Endothelial cell of coronary artery (primary cell): Measurements from ENCODE around the gene ZFYVE16. TPM values are rescaled to one million over a fixed set of nuclear protein-coding genes. Genes with fewer than 3 reads are reported as not detected.

Experiments
- total RNA-seq: library from RNA; depleted of rRNA; stranded (reverse); fragments of >200 nt; gene quantifications from 2 replicates; pipeline ENCODE4 v1.2.3, GENCODE V29; 2014

The ZFYVE16 gene
- total RNA-seq, result 23.6 and 30.2 TPM in 2 replicates

DNA sequence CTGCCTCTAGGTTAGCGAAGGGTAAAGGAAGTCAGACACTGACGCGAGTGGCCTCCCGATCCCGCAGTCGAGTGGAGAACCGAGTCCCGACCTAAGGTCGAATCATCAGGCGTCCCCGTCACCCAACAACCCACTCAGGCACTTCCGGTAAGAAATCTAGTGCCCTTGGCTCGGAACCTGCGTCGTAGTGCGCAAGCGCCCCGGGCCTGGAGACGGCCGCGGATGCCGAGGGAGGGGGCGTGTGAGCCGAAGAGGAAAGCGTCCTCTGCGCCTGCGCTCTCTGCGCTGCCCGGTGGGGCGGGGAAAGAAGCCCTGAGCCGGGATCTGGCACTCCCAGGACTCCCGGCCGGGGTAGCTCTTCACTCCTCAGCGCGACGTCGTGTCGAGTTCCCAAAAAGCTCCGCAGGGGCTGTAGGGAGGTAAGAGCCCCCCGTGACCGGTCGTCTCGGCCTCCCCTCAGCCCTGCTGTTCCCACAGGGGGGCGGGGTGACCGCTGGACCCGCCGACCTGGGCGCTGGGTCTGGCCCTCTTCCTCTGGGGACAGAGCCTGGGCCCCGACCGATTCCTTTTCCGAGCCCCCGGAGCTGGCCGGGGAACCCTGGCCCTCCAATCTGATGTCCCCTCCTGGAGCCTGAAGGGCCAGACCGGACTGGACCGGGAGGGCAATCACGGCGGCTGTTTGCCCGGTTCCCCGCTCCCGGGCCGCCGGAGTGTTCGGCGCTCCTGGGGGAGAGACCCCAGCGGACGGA, at the start of gene ZFYVE16:
Gene ZFYVE16 (plus strand): TSS at position 330 of the 749 bp plus-strand sequence. CDS start 26,084 bp downstream, outside the sequence.

DNA sequence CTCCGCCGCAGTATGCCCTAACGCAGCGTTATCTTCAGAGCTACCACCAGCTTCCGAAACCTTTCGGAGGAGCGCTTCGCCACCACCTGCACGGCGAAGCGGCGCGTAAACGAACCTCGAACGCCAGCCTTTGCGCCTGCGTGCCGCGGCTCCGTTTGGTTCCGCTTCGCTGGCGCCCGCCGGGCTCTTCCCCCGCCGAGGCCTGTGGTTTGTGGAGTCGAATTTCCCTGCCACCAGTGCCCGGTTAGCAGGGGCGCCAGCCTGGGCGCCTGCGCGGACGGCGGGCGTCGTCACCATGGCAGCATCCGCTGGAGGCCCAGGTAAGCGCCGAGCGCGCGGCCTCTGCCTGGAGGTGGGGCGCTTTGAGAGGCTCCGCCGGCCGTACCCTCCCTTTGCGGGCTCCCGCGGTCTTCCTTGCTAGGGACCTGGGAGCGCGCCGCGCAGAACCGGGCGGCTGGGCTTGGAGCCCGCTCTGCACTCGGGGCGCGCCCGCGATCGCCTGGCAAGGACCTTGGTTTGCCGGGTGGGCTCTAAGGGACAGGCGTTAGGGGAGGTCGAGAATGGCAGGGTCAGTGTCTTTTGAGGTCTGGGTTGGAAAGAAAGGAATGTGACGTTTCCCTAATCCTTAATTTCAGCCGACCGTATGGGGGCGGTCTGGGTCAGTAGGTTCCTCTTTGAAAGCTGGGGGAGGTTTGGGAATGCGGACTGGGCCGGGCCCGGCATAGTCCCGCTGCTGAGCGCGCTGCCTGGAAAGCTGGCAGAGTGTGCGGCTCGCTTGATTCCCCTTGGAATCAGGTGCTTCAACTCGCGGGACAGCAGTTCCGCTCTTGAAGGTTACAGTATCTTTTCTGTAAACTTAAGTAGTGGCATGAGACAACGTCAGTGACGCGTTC, 80.2 kb downstream of the ZFYVE16 start, which contains the start of gene FAM151B:
Gene FAM151B (plus strand): TSS at position 272 of the 893 bp plus-strand sequence. CDS start 24 bp downstream, at position 296.

Other genes starting within 250 kb of the ZFYVE16 start
- 6.5 and 7.7 TPM in 2 replicates for gene SERINC5, start 152.0 kb upstream of the ZFYVE16 start, total RNA-seq
- gene SPZ1, start 88.1 kb upstream of the ZFYVE16 start, total RNA-seq, result not detected in 2 replicates
- 2.7 and 3.4 TPM in 2 replicates for gene FAM151B, start 80.0 kb downstream of the ZFYVE16 start, total RNA-seq
- not detected in 2 replicates for gene ANKRD34B, start 162.2 kb downstream of the ZFYVE16 start, total RNA-seq
- 9.8 and 9.9 TPM in 2 replicates for gene MSH3, start 246.6 kb downstream of the ZFYVE16 start, total RNA-seq
- gene DHFR, start 246.9 kb downstream of the ZFYVE16 start, total RNA-seq, result 12.8 and 20.3 TPM in 2 replicates